ENCODE measurements around the gene ETV7. TPM values are rescaled to one million over a fixed set of nuclear protein-coding genes. Genes with fewer than 3 reads are reported as not detected.
"Not testable (repeated sequence)": the region's sequence is repeated elsewhere in the genome, so short reads cannot be mapped to it uniquely, and the experiment has no call there.

ETV7 gene
- total and polyA plus RNA-seq, 12 donors: 0.10 to 5.9 (median 0.17) TPM; not detected in 5

DNA sequence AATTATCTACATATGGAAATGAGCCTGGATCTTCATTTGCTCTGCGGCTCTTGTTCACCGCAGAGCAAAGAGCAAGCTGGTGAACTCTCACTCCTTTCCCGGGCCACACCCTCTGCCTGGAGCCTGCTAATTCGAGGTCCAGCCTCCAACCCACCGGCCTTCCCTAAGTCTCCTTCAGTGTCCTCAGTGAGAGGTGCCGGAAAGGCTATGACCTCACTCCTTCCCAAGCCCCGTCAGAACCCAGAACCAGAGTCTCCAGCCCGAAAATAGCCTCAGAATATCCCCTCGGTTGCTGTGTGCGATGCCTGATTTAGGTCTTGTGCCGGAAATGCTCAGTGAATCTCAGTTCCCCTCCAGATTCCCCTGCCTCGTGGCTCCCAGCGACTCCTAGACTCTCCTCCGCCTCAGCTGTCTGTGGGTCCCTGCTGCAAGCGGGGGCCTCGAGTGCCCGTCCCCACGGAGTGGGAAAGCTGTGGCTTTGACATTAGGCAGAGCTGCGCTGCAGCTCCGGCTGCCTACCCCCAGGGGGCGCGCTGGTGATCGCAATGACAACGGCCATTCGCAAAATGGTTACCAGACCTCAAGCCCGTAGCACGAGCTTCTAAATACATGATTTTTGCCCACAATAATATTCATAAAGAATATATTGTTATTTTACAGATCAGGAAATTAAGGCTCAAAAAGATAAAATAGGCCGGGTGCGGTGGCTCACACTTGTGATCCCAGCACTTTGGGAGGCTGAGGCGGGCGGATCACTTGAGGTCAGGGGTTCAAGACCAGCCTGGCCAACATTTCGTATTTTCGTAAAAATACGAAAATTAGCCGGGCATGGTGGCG, 46.6 kb downstream of the ETV7 start:
- Histone ChIP-seq H3K4me3 (peak overlapping the region in 6 of 10 donors; percentile 16 to 31 (median 24)), H3K36me3 (no peaks in the 10 kb centered on the region), H3K4me1 (peaks cover 0 to 13% (median 6%) of the 10 kb centered on the region in 9 donors), H3K9me3 (no peaks in the 10 kb centered on the region), H3K27me3 (peaks cover 0 to 66% (median 38%) of the 10 kb centered on the region in 7 donors), H3K27ac (peak overlapping the region in 4 of 10 donors; percentile 14 to 71 (median 25))
- intact Hi-C loops (cut with DNase I): loop anchor here in 4 of 10 donors (1.0 to 2.0 kb wide), 3 partner anchors 18 to 20 kb away; no protein-coding TSS in a partner anchor
- peak; percentile 70 to 85 for DNase-seq
- ATAC-seq: peak; percentile 75 to 92 (median 84)
- TF ChIP-seq, protein P1, sequence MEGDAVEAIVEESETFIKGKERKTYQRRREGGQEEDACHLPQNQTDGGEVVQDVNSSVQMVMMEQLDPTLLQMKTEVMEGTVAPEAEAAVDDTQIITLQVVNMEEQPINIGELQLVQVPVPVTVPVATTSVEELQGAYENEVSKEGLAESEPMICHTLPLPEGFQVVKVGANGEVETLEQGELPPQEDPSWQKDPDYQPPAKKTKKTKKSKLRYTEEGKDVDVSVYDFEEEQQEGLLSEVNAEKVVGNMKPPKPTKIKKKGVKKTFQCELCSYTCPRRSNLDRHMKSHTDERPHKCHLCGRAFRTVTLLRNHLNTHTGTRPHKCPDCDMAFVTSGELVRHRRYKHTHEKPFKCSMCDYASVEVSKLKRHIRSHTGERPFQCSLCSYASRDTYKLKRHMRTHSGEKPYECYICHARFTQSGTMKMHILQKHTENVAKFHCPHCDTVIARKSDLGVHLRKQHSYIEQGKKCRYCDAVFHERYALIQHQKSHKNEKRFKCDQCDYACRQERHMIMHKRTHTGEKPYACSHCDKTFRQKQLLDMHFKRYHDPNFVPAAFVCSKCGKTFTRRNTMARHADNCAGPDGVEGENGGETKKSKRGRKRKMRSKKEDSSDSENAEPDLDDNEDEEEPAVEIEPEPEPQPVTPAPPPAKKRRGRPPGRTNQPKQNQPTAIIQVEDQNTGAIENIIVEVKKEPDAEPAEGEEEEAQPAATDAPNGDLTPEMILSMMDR (IDR thresholded peaks at IDR 0.05): peak; percentile 89 to 97 (median 96)
- 19 to 24% methylated on average over 36 of the region's 36 CpGs for WGBS, 2 donors

DNA sequence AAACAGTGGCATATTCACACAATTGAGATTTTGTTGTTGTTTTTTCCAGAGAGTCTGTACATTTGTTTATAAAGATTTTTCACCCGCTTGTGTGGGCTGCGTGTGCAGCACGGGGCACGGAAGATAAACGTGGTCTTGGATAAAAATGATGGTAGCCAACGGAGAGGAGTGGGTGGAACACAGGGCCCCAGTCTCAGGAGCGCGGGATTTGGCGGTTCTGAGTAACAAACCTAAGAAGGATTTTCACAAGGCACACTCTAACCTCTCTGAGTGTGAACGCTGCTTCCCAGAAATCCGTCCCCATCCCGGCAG, 47.2 kb downstream of the ETV7 start:
- intact Hi-C loops (cut with DNase I): loop anchor here in 2 of 10 donors (2.0 kb wide), 2 partner anchors 19 to 21 kb away; no protein-coding TSS in a partner anchor
- ATAC-seq (peak in 1 of 8 donors; percentile 41), DNase-seq (no peak)
- Histone ChIP-seq H3K9me3 (no peaks in the 10 kb centered on the region), H3K4me1 (peaks cover 0 to 16% (median 6%) of the 10 kb centered on the region in 9 donors), H3K4me3 (peak overlapping the region in 1 of 10 donors; percentile 31), H3K36me3 (no peaks in the 10 kb centered on the region), H3K27me3 (peaks cover 0 to 66% (median 38%) of the 10 kb centered on the region in 7 donors), H3K27ac (peak overlapping the region in 1 of 10 donors; percentile 71)
- 60 to 61% methylated on average over 12 of the region's 12 CpGs for WGBS, 2 donors
- TF ChIP-seq, protein P1 (IDR thresholded peaks at IDR 0.05): no peak

- no peaks in the 10 kb centered on the region for H3K36me3 ChIP-seq
- 85 to 86% methylated on average over 12 of the region's 12 CpGs for WGBS, 2 donors
- H3K27me3 ChIP-seq: peaks cover 0 to 66% (median 44%) of the 10 kb centered on the region in 7 donors
- no peak overlapping the region for H3K4me3 ChIP-seq
- intact Hi-C loops (cut with DNase I): no loop called here
- ATAC-seq (no peak), DNase-seq (no peak)
- H3K27ac ChIP-seq: no peak overlapping the region
- no peaks in the 10 kb centered on the region for H3K9me3 ChIP-seq
- H3K4me1 ChIP-seq: peaks cover 3 to 27% (median 16%) of the 10 kb centered on the region in 9 donors
- TF ChIP-seq, protein P1 (IDR thresholded peaks at IDR 0.05): no peak
These were observed 48.3 kb downstream of the ETV7 start for GRCh38 chr6:36339146-36339545.

DNA sequence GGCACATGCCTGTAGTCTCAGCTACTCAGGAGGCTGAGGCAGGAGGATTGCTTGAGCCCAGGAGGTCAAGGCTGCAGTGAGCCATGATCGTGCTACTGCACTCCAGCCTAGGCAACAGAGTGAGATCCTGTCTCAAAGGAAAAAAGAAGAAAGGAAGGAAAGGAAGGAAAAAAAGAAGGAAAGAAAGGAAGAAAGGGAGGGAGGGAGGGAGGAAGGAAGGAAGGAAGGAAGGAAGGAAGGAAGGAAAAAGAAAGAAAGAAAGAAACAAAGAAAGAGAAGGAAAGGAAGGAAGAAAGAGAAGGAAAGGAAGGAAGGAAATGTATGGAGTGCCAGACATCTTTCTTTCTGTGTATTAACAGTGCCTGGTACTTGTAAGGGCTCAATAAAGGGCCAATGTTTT, 49.2 kb downstream of the ETV7 start:
- H3K4me3 ChIP-seq; DNase-seq; ATAC-seq; H3K27ac ChIP-seq; H3K9me3 ChIP-seq; H3K36me3 ChIP-seq; intact Hi-C loops (cut with DNase I): not testable (repeated sequence)
- WGBS, 2 donors: 47 to 100% methylated on average over 1 of the region's 1 CpG
- H3K4me1 ChIP-seq: peaks cover 3 to 36% (median 22%) of the 10 kb centered on the region in 9 donors
- peaks cover 0 to 64% (median 53%) of the 10 kb centered on the region in 7 donors for H3K27me3 ChIP-seq
